ENCODE measurements around the gene IER5.
"Not testable (repeated sequence)": the region's sequence is repeated elsewhere in the genome, so short reads cannot be mapped to it uniquely, and the experiment has no call there.

IER5 gene

GRCh38 chr1:181050922-181051321 lies 37.6 kb upstream of the IER5 start:
- H3K27ac Mint-ChIP-seq, result no peak overlapping the region
- no peaks in the 10 kb centered on the region for H3K27me3 Mint-ChIP-seq (ENCODE audit: low read depth)
- H3K36me3 Mint-ChIP-seq (ENCODE audit: low read depth), result no peaks in the 10 kb centered on the region
- no peaks in the 10 kb centered on the region for H3K9me3 Mint-ChIP-seq
- TF ChIP-seq CTCF (IDR thresholded peaks at IDR 0.05; ENCODE audit: unreplicated experiment in 3 of 3), result no peak
- no peak overlapping the region for H3K4me3 Mint-ChIP-seq
- H3K4me1 Mint-ChIP-seq, result no peaks in the 10 kb centered on the region

- peaks cover 3% of the 10 kb centered on the region for H3K4me1 Mint-ChIP-seq
- no peak overlapping the region for H3K27ac Mint-ChIP-seq
- peaks cover 4% of the 10 kb centered on the region for H3K27me3 Mint-ChIP-seq (ENCODE audit: low read depth)
- H3K9me3 Mint-ChIP-seq, result peaks cover 5% of the 10 kb centered on the region
- H3K36me3 Mint-ChIP-seq (ENCODE audit: low read depth), result no peaks in the 10 kb centered on the region
- H3K4me3 Mint-ChIP-seq, result no peak overlapping the region
- TF ChIP-seq CTCF (IDR thresholded peaks at IDR 0.05; ENCODE audit: unreplicated experiment in 3 of 3), result no peak
Measured at GRCh38 chr1:181056560-181056959, 31.9 kb upstream of the IER5 start.

- peaks cover 4% of the 10 kb centered on the region for H3K4me1 Mint-ChIP-seq
- TF ChIP-seq CTCF (IDR thresholded peaks at IDR 0.05; ENCODE audit: unreplicated experiment in 3 of 3), result no peak
- no peaks in the 10 kb centered on the region for H3K36me3 Mint-ChIP-seq (ENCODE audit: low read depth)
- peaks cover 4% of the 10 kb centered on the region for H3K27me3 Mint-ChIP-seq (ENCODE audit: low read depth)
- H3K9me3 Mint-ChIP-seq, result peaks cover 5% of the 10 kb centered on the region
- H3K4me3 Mint-ChIP-seq, result no peak overlapping the region
- no peak overlapping the region for H3K27ac Mint-ChIP-seq
Measured at GRCh38 chr1:181057079-181057478, 31.4 kb upstream of the IER5 start.

- Mint-ChIP-seq H3K4me1 (peaks cover 15% of the 10 kb centered on the region), H3K9me3 (peaks cover 5% of the 10 kb centered on the region), H3K27ac (no peak overlapping the region), H3K27me3 (ENCODE audit: low read depth) (peaks cover 4% of the 10 kb centered on the region), H3K4me3 (no peak overlapping the region), H3K36me3 (ENCODE audit: low read depth) (no peaks in the 10 kb centered on the region)
- TF ChIP-seq CTCF (IDR thresholded peaks at IDR 0.05; ENCODE audit: unreplicated experiment in 3 of 3), result no peak
Measured at GRCh38 chr1:181059435-181059834, 29.1 kb upstream of the IER5 start.

GRCh38 chr1:181060066-181060465 lies 28.4 kb upstream of the IER5 start:
- Mint-ChIP-seq H3K4me3 (no peak overlapping the region), H3K36me3 (ENCODE audit: low read depth) (no peaks in the 10 kb centered on the region), H3K27ac (no peak overlapping the region), H3K27me3 (ENCODE audit: low read depth) (peaks cover 4% of the 10 kb centered on the region), H3K9me3 (peaks cover 5% of the 10 kb centered on the region), H3K4me1 (peaks cover 15% of the 10 kb centered on the region)
- TF ChIP-seq CTCF (IDR thresholded peaks at IDR 0.05; ENCODE audit: unreplicated experiment in 3 of 3), result no peak

GRCh38 chr1:181060947-181061346 lies 27.6 kb upstream of the IER5 start:
- peaks cover 15% of the 10 kb centered on the region for H3K4me1 Mint-ChIP-seq
- not testable (repeated sequence) for H3K36me3 Mint-ChIP-seq (ENCODE audit: low read depth); H3K27ac Mint-ChIP-seq; H3K27me3 Mint-ChIP-seq (ENCODE audit: low read depth); H3K9me3 Mint-ChIP-seq; H3K4me3 Mint-ChIP-seq

All from nephron (organoid).